ENCODE data around the gene PARD3B. TPM values are rescaled to one million over a fixed set of nuclear protein-coding genes. Genes with fewer than 3 reads are reported as not detected.

Gene PARD3B
- total RNA-seq, 1 experiment from 2014 or later, result 6.4 TPM

GRCh38 chr2:205636549-205637319 is 1091.5 kb downstream of the PARD3B start:
- H3K56ac ChIP-seq (ENCODE audit: insufficient read length, low read depth, low read length), result no peak overlapping the region
- no peak overlapping the region for H4K5ac ChIP-seq (ENCODE audit: insufficient read length, low read depth, low read length)
- H3K4me1 ChIP-seq (ENCODE audit: insufficient read depth, low read length), result no peaks in the 10 kb centered on the region
- no peak overlapping the region for H3T11ph ChIP-seq (ENCODE audit: low read length)
- no peak overlapping the region for H4K91ac ChIP-seq (ENCODE audit: insufficient read length, low read depth, low read length)
- H2BK15ac ChIP-seq (ENCODE audit: low read depth, low read length), result no peak overlapping the region
- TF ChIP-seq, protein P1, sequence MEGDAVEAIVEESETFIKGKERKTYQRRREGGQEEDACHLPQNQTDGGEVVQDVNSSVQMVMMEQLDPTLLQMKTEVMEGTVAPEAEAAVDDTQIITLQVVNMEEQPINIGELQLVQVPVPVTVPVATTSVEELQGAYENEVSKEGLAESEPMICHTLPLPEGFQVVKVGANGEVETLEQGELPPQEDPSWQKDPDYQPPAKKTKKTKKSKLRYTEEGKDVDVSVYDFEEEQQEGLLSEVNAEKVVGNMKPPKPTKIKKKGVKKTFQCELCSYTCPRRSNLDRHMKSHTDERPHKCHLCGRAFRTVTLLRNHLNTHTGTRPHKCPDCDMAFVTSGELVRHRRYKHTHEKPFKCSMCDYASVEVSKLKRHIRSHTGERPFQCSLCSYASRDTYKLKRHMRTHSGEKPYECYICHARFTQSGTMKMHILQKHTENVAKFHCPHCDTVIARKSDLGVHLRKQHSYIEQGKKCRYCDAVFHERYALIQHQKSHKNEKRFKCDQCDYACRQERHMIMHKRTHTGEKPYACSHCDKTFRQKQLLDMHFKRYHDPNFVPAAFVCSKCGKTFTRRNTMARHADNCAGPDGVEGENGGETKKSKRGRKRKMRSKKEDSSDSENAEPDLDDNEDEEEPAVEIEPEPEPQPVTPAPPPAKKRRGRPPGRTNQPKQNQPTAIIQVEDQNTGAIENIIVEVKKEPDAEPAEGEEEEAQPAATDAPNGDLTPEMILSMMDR (conservative IDR thresholded peaks at IDR 0.05), result no peak
- no peak overlapping the region for H2AK5ac ChIP-seq (ENCODE audit: insufficient read length, low read length)
- peaks cover 12 to 16% of the 10 kb centered on the region in 2 experiments; a peak in 3 of 4 replicates for H3K4me1 Mint-ChIP-seq
- no peak overlapping the region for H3K4me2 ChIP-seq (ENCODE audit: insufficient read depth, insufficient read length, low read length)
- no peaks in the 10 kb centered on the region for H3K79me1 ChIP-seq (ENCODE audit: insufficient read depth, low read depth, low read length, poor library complexity, severe bottlenecking)
- no peaks in the 10 kb centered on the region for H3K79me2 ChIP-seq (ENCODE audit: insufficient read depth, low read length)
- no peak overlapping the region for H3K27ac Mint-ChIP-seq
- H2BK12ac ChIP-seq (ENCODE audit: insufficient read length, low read depth, low read length), result no peak overlapping the region
- no peak for DNase-seq
- peaks cover 1% of the 10 kb centered on the region for H3K27me3 Mint-ChIP-seq (ENCODE audit: low read depth)
- no peak overlapping the region for H3K23ac ChIP-seq (ENCODE audit: insufficient read length, low read depth, low read length)
- H2BK5ac ChIP-seq (ENCODE audit: insufficient read length, low read length), result no peak overlapping the region
- H4K8ac ChIP-seq (replicated peaks; ENCODE audit: insufficient read length, low read depth, low read length), result no peak overlapping the region
- H3K14ac ChIP-seq (ENCODE audit: insufficient read depth, low read length), result no peak overlapping the region
- no peak overlapping the region for H2AFZ ChIP-seq (ENCODE audit: low read length)
- no peak overlapping the region for H3K4ac ChIP-seq (ENCODE audit: low read depth, low read length)
- H2BK20ac ChIP-seq (ENCODE audit: low read depth, low read length, poor library complexity, severe bottlenecking), result no peak overlapping the region
- WGBS (ENCODE audit: extremely low coverage, insufficient read length, low lambda C conversion rate), result no CpG with 5 or more reads among the region's 7 CpGs
- no peaks in the 10 kb centered on the region for H3K27me3 ChIP-seq (ENCODE audit: insufficient read depth, low read length)
- H2BK120ac ChIP-seq (ENCODE audit: low read depth, low read length, poor library complexity, severe bottlenecking), result no peak overlapping the region
- peaks cover 2 to 21% (median 5%) of the 10 kb centered on the region in 3 experiments for H3K36me3 Mint-ChIP-seq (ENCODE audit: insufficient read depth in 1 of 3, low read depth in 3 of 3)
- no peaks in the 10 kb centered on the region for H3K23me2 ChIP-seq (ENCODE audit: insufficient read length, low read depth, low read length, poor library complexity, severe bottlenecking)
- peaks cover 8 to 13% of the 10 kb centered on the region in 2 experiments for H3K9me3 Mint-ChIP-seq
- H3K27ac ChIP-seq (ENCODE audit: insufficient read length, low read depth, low read length), result no peak overlapping the region
- H3K4me3 Mint-ChIP-seq, result no peak overlapping the region
- no peaks in the 10 kb centered on the region for H4K20me1 ChIP-seq (ENCODE audit: control insufficient read depth, insufficient read depth, insufficient read length)
- no peak overlapping the region for H3K9ac ChIP-seq (ENCODE audit: extremely low read depth, insufficient read length, low read length)
- H3K18ac ChIP-seq (ENCODE audit: insufficient read length, low read depth, low read length), result no peak overlapping the region
- H3K9me3 ChIP-seq (ENCODE audit: control insufficient read depth, low read depth, low read length), result no peaks in the 10 kb centered on the region

Data from H9 (cell line).